ENCODE results near the gene CNOT9. TPM values are rescaled to one million over a fixed set of nuclear protein-coding genes. Genes with fewer than 3 reads are reported as not detected.
"Not testable (repeated sequence)": the region's sequence is repeated elsewhere in the genome, so short reads cannot be mapped to it uniquely, and the experiment has no call there.

The CNOT9 gene
- total RNA-seq, 2 donors from 2014 or later = 12.9 to 17.6 TPM

DNA sequence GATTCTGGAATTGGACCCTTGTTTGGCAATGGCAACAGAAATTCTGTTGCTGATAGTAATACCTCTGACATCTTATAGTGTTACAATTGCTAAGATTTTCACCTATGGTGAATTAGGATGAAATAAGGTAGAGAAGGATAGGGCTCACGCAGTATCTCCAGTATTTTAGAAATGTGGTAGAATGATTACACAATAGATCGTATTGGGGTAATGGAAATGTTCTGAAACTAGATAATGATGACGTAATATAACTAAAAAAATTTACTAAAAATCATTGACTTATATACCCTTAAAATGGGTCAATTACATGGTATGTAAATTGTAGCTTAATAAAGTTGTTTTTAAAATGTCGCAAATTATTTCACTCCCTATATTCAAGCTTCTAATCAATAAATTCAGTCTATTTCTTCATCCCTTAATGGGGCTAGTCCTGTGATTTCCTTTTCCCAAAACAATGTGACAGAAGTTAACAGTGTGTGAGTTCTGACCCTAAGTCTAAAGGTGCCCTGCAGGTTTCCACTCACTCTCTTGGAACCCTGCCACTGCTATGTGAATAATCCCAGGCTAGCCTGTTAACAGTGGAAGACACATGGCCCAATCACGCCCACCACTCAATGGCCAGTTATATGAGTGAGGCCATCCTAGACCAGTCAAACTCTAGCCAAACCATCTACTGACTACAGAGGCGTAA, 31.7 kb upstream of the CNOT9 start:
- WGBS, 2 donors = 75 to 85% methylated on average over 6 of the region's 6 CpGs
- ATAC-seq = no peak
- H3K4me3 ChIP-seq = no peak overlapping the region
- H3K27me3 ChIP-seq = no peaks in the 10 kb centered on the region
- H3K4me1 ChIP-seq = no peaks in the 10 kb centered on the region
- no peak overlapping the region for H3K27ac ChIP-seq
- no peak for DNase-seq
- intact Hi-C loops (cut with DNase I) = no loop called here
- peaks cover 0 to 10% of the 10 kb centered on the region in 2 donors for H3K36me3 ChIP-seq (replicated peaks in 1 of 2; ENCODE audit: insufficient read depth in 1 of 2, low read depth in 2 of 2)
- H3K9me3 ChIP-seq = no peaks in the 10 kb centered on the region
- TF ChIP-seq POLR2A (IDR thresholded peaks at IDR 0.05) = no peak
- TF ChIP-seq, protein P1, sequence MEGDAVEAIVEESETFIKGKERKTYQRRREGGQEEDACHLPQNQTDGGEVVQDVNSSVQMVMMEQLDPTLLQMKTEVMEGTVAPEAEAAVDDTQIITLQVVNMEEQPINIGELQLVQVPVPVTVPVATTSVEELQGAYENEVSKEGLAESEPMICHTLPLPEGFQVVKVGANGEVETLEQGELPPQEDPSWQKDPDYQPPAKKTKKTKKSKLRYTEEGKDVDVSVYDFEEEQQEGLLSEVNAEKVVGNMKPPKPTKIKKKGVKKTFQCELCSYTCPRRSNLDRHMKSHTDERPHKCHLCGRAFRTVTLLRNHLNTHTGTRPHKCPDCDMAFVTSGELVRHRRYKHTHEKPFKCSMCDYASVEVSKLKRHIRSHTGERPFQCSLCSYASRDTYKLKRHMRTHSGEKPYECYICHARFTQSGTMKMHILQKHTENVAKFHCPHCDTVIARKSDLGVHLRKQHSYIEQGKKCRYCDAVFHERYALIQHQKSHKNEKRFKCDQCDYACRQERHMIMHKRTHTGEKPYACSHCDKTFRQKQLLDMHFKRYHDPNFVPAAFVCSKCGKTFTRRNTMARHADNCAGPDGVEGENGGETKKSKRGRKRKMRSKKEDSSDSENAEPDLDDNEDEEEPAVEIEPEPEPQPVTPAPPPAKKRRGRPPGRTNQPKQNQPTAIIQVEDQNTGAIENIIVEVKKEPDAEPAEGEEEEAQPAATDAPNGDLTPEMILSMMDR (IDR thresholded peaks at IDR 0.05) = no peak

- no peak for ATAC-seq
- intact Hi-C loops (cut with DNase I) = no loop called here
- no peak overlapping the region for H3K4me3 ChIP-seq
- 85 to 86% methylated on average over 3 of the region's 3 CpGs for WGBS, 2 donors
- no peaks in the 10 kb centered on the region for H3K4me1 ChIP-seq
- H3K9me3 ChIP-seq = no peaks in the 10 kb centered on the region
- no peak overlapping the region for H3K27ac ChIP-seq
- H3K36me3 ChIP-seq (replicated peaks in 1 of 2; ENCODE audit: insufficient read depth in 1 of 2, low read depth in 2 of 2) = peaks cover 0 to 19% of the 10 kb centered on the region in 2 donors
- TF ChIP-seq, protein P1 (IDR thresholded peaks at IDR 0.05) = no peak
- no peak for TF ChIP-seq POLR2A (IDR thresholded peaks at IDR 0.05)
- no peak for DNase-seq
- no peaks in the 10 kb centered on the region for H3K27me3 ChIP-seq
These were observed 28.6 kb upstream of the CNOT9 start for GRCh38 chr2:218540015-218540414.

DNA sequence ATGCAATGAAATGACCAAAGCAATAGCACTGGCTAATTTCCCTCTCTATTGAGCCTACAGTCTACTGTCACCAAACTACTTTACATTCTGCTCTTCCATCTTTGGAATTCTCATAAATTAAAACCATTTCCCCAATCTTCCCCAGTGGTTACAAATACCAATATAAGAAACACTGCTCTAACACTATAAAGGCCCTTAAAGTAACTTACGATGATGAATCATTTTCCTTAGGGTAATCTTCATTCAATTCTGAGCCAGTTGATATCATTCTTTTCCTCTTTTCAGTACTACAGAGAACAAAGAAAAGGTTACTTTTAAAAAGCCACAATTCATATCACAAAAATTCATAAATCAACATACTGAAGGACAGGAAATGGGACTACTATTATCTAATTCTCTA, 22.6 kb upstream of the CNOT9 start:
- DNase-seq (no peak), ATAC-seq (no peak)
- WGBS, 2 donors = 97 to 100% methylated on average over 1 of the region's 1 CpG
- no peaks in the 10 kb centered on the region for H3K4me1 ChIP-seq
- H3K27ac ChIP-seq = no peak overlapping the region
- H3K27me3 ChIP-seq = no peaks in the 10 kb centered on the region
- H3K9me3 ChIP-seq = no peaks in the 10 kb centered on the region
- H3K4me3 ChIP-seq = no peak overlapping the region
- intact Hi-C loops (cut with DNase I) = no loop called here
- H3K36me3 ChIP-seq (replicated peaks in 1 of 2; ENCODE audit: insufficient read depth in 1 of 2, low read depth in 2 of 2) = peaks cover 0 to 27% of the 10 kb centered on the region in 2 donors
- TF ChIP-seq, protein P1 (IDR thresholded peaks at IDR 0.05) = no peak
- no peak for TF ChIP-seq POLR2A (IDR thresholded peaks at IDR 0.05)

DNA sequence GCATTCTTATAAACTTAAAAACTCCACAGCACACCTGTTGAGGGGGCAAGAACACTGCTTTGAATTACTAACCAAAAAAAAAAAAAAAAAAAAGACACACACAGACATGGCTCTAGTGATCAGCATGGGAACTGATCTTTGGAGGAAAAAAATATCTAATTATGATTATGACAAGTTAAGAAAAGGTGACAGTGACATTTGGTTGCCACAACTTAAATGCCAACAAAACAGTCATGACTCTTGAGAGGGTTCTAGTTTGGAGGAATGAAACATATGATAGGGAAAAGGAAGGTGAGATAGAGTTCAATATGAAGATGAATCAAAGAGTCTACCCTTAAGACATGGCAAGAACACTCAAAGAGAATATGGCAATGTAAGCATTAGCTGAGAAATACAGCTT, 21.1 kb upstream of the CNOT9 start:
- DNase-seq = no peak
- intact Hi-C loops (cut with DNase I) = no loop called here
- ATAC-seq = no peak
- Histone ChIP-seq H3K4me3 (no peak overlapping the region), H3K27ac (no peak overlapping the region), H3K4me1 (no peaks in the 10 kb centered on the region), H3K36me3 (replicated peaks in 1 of 2; ENCODE audit: insufficient read depth in 1 of 2, low read depth in 2 of 2) (peaks cover 3 to 22% of the 10 kb centered on the region in 2 donors), H3K27me3 (no peaks in the 10 kb centered on the region), H3K9me3 (no peaks in the 10 kb centered on the region)
- TF ChIP-seq POLR2A (IDR thresholded peaks at IDR 0.05) = no peak
- TF ChIP-seq, protein P1 (IDR thresholded peaks at IDR 0.05) = no peak

- DNase-seq = no peak
- intact Hi-C loops (cut with DNase I) = no loop called here
- H3K27me3 ChIP-seq = no peaks in the 10 kb centered on the region
- TF ChIP-seq POLR2A (IDR thresholded peaks at IDR 0.05) = no peak
- TF ChIP-seq, protein P1 (IDR thresholded peaks at IDR 0.05) = no peak
- no peak overlapping the region for H3K4me3 ChIP-seq
- no peak for ATAC-seq
- no peak overlapping the region for H3K27ac ChIP-seq
- H3K4me1 ChIP-seq = no peaks in the 10 kb centered on the region
- no peaks in the 10 kb centered on the region for H3K9me3 ChIP-seq
- H3K36me3 ChIP-seq (replicated peaks in 1 of 2; ENCODE audit: insufficient read depth in 1 of 2, low read depth in 2 of 2) = peaks cover 8 to 23% of the 10 kb centered on the region in 2 donors
These were observed 20.7 kb upstream of the CNOT9 start for GRCh38 chr2:218547978-218548377.

GRCh38 chr2:218554225-218554624, 14.4 kb upstream of the CNOT9 start:
- H3K9me3 ChIP-seq; H3K27me3 ChIP-seq; H3K27ac ChIP-seq; ATAC-seq; DNase-seq; intact Hi-C loops (cut with DNase I); H3K4me3 ChIP-seq: not testable (repeated sequence)
- Histone ChIP-seq H3K36me3 (replicated peaks in 1 of 2; ENCODE audit: insufficient read depth in 1 of 2, low read depth in 2 of 2) (peaks cover 12 to 13% of the 10 kb centered on the region in 2 donors), H3K4me1 (peaks cover 11% of the 10 kb centered on the region)
- WGBS, 2 donors = 91 to 94% methylated on average over 3 of the region's 3 CpGs

All from body of pancreas (tissue), 4 donors.